AG20443 (cell line): ENCODE results near the gene NHERF2.

ENCODE experiments used
- DNase-seq: peaks from one replicate; pipeline ENCODE4 v3.0.0; 2012; ENCODE audit warnings: low spot score, mixed read lengths

Gene NHERF2

DNA sequence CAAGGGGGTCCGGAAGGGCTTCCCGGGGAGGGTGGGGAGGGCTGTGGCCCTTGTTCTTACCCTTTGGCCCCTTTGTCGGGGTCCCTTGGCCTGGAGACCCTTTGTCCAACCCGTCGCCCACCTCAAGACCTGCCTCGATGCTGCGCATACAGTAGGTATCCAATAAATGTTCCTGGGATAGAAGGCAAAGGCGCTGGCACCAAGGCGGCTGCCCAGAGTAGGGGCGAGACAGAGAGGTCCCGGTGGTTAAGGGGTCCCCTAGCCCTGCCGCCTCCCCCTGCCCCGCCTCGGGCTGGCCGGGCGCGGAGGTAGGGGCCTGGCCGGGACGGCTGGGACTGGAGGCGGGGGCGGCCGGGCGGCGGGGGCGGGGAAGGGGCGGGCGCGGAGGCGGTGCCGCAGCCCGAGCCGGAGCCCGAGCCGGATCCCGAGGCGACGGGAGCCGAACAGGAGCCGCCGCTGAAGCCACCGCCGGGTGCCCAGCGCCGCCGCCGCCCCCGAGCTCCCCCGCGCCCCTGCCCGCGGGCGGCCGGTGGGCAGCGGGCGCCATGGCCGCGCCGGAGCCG lies at the start of gene NHERF2:
TSS of gene NHERF2 (plus strand) at position 442 of the 563 bp plus-strand sequence. CDS start at position 546, 104 bp downstream.
- DNase-seq = peak; percentile 81

DNA sequence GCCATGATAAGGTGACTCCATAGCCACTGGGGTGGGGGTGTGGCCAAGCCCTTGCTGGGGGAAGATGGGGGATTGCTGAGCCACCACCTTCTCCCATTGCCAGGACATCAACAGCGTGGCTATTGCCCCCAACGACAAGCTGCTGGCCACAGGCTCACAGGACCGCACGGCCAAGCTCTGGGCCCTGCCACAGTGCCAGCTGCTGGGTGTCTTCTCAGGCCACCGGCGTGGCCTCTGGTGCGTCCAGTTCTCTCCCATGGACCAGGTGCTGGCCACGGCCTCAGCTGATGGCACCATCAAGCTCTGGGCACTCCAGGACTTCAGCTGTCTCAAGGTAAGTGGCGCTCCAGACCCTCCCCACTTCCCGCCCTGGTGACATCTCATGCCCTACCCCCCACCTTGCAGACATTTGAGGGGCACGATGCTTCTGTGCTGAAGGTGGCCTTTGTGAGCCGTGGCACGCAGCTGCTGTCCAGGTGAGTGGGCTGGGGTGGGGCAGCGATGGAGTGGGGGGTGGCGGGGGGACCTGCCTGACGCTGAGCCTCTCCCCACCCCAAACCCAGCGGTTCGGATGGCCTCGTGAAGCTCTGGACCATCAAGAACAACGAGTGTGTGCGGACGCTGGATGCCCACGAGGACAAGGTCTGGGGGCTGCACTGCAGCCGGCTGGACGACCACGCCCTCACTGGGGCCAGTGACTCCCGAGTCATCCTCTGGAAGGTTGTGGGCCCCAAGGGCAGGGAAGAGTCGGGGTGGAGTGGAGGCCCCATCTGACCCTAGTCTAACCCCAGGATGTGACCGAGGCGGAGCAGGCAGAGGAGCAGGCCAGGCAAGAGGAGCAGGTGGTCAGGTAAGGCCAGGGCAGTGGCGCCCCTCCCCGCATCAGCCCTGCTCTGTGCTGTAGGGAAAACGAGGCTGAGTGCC lies 49.5 kb upstream of the NHERF2 start:
- no peak for DNase-seq

- no peak for DNase-seq
These were observed 48.8 kb upstream of the NHERF2 start for GRCh38 chr16:1977875-1978268.

GRCh38 chr16:1978476-1979120 lies 48.1 kb upstream of the NHERF2 start:
- DNase-seq = no peak

GRCh38 chr16:1979271-1980029 lies 47.3 kb upstream of the NHERF2 start:
- DNase-seq = no peak

- no peak for DNase-seq
These were observed 46.5 kb upstream of the NHERF2 start for GRCh38 chr16:1980030-1980769.

GRCh38 chr16:1980770-1981087 lies 46.0 kb upstream of the NHERF2 start:
- no peak for DNase-seq

DNA sequence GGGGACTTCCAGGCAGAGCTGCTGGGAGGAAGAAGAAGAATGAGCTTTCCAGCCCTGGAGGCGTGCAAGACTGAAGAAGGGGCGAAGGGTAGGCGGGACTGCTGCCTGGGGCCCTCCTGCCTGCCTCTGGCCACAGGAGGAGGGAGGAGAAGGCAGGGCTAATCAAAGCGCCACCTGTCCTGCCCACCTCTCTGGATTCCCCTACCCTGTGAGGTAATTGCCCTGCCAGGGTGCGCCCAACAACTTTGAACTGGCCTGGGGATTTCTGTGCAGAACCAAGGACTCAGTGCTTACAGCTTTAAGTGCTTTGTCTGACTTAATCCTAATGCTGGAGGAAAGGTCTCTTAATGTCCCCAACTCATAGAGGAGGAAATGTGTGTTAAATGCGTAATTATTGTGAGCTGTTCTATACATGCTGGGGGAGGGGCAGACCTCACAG lies 45.3 kb upstream of the NHERF2 start, which contains the start of gene NOXO1:
TSS of gene NOXO1 (minus strand) at position 72 of the 439 bp plus-strand sequence. CDS start 290 bp downstream, outside the sequence.
- DNase-seq = no peak

GRCh38 chr16:1982013-1982433 lies 44.7 kb upstream of the NHERF2 start:
- no peak for DNase-seq

- no peak for DNase-seq
These were observed 43.6 kb upstream of the NHERF2 start for GRCh38 chr16:1982991-1983543.

DNA sequence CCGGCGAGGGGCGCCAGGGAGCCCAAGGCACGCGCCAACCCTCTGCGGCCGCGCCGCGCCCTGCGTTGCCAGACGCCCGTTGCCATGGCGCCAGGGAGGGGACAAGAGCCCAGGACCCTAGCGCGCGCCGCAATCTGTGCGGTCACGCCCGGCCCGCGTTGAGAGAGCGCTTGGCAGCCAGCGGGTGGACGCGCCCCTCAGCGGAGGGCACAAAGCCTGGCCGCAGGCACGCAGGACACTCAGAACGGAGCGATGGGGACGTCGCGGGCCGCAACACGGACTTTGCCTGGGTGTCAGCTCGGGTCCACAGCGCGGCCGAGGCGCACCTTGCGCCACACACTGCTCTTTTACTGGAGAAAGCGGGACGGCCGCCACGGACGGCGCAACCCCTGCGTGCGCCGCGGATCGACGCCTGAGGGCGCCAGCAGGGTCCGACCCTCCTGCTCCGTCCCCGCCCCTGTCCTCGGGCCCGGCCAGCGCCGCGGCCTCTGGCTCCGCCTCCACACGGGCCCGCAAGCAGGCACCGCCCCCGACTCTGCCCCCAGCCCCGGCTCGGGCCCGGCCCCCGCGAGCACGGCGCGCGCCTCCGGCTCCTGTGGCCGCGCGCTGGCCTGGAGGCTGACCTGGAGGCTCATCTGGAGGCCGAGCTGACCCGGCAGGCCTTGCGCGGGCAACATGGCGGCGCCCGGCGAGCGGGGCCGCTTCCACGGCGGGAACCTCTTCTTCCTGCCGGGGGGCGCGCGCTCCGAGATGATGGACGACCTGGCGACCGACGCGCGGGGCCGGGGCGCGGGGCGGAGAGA lies 43.0 kb upstream of the NHERF2 start, which contains the start of gene GFER:
TSS of gene GFER (plus strand) at position 650 of the 803 bp plus-strand sequence. CDS start at position 676, 26 bp downstream.
- peak; percentile 98 for DNase-seq

DNA sequence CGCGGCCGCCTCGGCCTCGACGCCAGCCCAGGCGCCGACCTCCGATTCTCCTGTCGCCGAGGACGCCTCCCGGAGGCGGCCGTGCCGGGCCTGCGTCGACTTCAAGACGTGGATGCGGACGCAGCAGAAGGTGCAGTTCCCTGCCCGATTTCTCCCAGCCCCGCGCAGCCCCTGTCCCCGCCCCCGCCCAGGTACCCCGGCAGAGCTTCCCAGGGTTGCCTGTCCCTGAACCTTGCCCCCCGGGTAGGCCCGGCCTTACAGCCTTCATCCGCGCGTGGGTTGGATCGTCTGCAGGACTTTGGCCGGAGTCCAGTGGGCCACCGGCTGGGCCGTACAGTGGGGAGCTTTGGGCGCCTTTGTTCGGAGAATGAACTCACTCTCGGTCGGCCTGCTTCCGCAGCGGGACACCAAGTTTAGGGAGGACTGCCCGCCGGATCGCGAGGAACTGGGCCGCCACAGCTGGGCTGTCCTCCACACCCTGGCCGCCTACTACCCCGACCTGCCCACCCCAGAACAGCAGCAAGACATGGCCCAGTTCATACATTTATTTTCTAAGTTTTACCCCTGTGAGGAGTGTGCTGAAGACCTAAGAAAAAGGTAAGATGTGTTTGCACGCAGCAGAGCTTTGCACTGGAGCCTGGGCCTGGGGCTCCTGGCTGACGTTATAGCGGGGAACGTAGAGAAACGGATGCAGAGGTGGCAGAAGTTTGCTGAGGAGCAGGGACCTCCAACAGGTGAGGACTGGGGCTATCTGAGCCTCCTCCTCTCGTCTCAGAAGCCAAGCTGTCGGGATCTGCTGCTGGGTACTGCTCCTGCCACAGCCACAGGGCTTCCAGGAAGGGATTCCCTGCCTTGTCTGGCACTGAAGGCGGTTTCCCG lies 42.1 kb upstream of the NHERF2 start:
- DNase-seq = peak; percentile 40

- DNase-seq = no peak
These were observed 41.1 kb upstream of the NHERF2 start for GRCh38 chr16:1985466-1986150.

DNA sequence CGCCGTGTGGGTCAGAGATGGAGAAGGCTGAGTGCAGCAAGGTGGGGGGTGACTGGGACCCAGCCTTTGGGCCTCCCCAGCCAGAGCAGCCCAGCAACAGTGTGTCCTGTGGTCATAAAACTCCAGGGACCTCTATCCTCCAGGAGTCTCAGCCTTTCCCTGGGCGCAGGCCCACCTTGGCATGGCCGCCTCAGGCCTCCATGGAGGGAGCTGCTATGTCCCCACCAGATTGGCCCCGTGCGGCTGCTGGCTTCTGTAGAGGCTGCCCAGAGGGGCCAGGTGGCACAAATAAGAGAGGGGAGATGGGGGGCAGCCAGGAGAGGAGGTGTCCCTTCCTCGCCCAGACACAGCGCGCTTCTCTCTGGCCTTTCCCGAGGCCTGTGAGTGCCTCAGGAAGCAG lies 39.5 kb upstream of the NHERF2 start:
- DNase-seq = no peak

DNA sequence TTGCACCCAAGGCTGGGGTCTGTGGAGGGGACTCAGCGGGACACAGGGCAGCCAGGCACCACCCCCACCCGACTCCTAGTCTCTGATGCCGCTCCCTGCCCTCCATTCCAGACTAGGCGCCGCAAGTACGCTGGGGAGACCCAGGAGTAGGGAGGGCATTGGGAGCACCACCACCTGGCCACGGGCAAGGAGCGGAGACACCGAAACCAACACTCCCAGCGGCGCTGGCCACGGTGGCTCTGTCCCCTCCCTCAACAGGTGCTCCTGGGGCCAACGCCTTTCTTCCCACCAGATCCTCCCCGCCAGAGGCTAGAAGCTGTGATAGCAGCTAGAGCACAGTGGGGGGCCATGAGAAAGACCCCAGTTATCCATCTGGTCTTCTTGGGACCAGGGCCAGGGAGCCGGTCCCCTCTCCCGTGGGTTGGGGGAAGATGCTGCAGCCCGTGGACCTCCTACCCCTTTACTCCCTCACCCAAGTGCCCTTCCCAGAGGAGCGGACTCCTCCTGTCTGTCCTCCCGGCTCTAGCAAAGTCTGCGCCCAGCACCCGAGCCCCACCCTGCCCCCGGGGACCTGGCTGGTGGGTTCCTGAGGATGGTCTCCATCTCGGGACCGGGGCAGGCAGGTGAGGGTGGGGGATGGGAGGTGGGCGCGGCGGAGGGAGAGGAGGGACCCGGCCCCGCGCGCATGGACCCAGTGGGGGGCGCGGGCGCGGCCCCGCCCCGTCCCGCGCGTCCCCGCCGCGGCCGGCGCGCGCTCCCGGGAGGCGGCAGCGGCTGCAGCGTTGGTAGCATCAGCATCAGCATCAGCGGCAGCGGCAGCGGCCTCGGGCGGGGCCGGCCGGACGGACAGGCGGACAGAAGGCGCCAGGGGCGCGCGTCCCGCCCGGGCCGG lies 37.2 kb upstream of the NHERF2 start, which contains the start of gene SYNGR3:
TSS of gene SYNGR3 (plus strand) at position 762 of the 892 bp plus-strand sequence. CDS start 133 bp downstream, outside the sequence.
- DNase-seq = peak; percentile 51

- no peak for DNase-seq
These were observed 36.7 kb upstream of the NHERF2 start for GRCh38 chr16:1990101-1990350.

- no peak for DNase-seq
These were observed 36.2 kb upstream of the NHERF2 start for GRCh38 chr16:1990351-1991134.
